Epithelial cell of proximal tubule (primary cell): Measurements from ENCODE around the gene ACTG2. TPM values are rescaled to one million over a fixed set of nuclear protein-coding genes. Genes with fewer than 3 reads are reported as not detected.
"Not testable (repeated sequence)": the region's sequence is repeated elsewhere in the genome, so short reads cannot be mapped to it uniquely, and the experiment has no call there.

Source experiments
- DNase-seq: peaks from one replicate; pipeline ENCODE4 v3.0.0-alpha.2; 2011; ENCODE audit warnings: low read depth
- H3K4me3 ChIP-seq: 2 replicates; pipeline ENCODE4 v1.5.1; 2011; ENCODE audit warnings: low read depth, mild to moderate bottlenecking, low read length
- CTCF ChIP-seq: conservative IDR thresholded peaks from 2 replicates; pipeline ENCODE4 v1.5.1; 2012; ENCODE audit warnings: low read depth, mild to moderate bottlenecking, low read length
- total RNA-seq: library from RNA; depleted of rRNA; stranded (reverse); fragments of >200 nt; gene quantifications from 2 replicates; pipeline ENCODE4 v1.2.3, GENCODE V29; 2015

ACTG2 gene
- total RNA-seq, 1 donor from 2014 or later: not detected

- TF ChIP-seq CTCF: no peak
- H3K4me3 ChIP-seq: no peak overlapping the region
- DNase-seq: no peak
Measured at GRCh38 chr2:73897934-73898333, 5.1 kb downstream of the ACTG2 start.

- TF ChIP-seq CTCF: no peak
- DNase-seq: no peak
- H3K4me3 ChIP-seq: no peak overlapping the region
Measured at GRCh38 chr2:73899801-73900336, 7.1 kb downstream of the ACTG2 start.

- no peak for DNase-seq
- no peak for TF ChIP-seq CTCF
- no peak overlapping the region for H3K4me3 ChIP-seq
Measured at GRCh38 chr2:73901143-73901542, 8.3 kb downstream of the ACTG2 start.

GRCh38 chr2:73902284-73902683 lies 9.5 kb downstream of the ACTG2 start:
- DNase-seq: no peak
- H3K4me3 ChIP-seq: no peak overlapping the region
- no peak for TF ChIP-seq CTCF

GRCh38 chr2:73903313-73903712 lies 10.5 kb downstream of the ACTG2 start:
- H3K4me3 ChIP-seq: no peak overlapping the region
- TF ChIP-seq CTCF: no peak
- no peak for DNase-seq

GRCh38 chr2:73903949-73904613 lies 11.3 kb downstream of the ACTG2 start:
- not testable (repeated sequence) for H3K4me3 ChIP-seq

GRCh38 chr2:73904952-73905351 lies 12.1 kb downstream of the ACTG2 start:
- DNase-seq: no peak
- no peak for TF ChIP-seq CTCF

More at GRCh38 chr2:73903949-73904613, 11.3 kb downstream of the ACTG2 start:
- not testable (repeated sequence) for DNase-seq

More at GRCh38 chr2:73904952-73905351, 12.1 kb downstream of the ACTG2 start:
- no peak overlapping the region for H3K4me3 ChIP-seq
